Measurements from ENCODE around the gene PLEKHM3.

Gene PLEKHM3

GRCh38 chr2:207944334-207944733, 81.0 kb downstream of the PLEKHM3 start:
- DNase-seq: no peak

GRCh38 chr2:207939342-207940108, 85.8 kb downstream of the PLEKHM3 start:
- DNase-seq: peak; percentile 9

- DNase-seq: no peak
Observed at GRCh38 chr2:207938886-207939285, 86.4 kb downstream of the PLEKHM3 start.

- DNase-seq: no peak
Observed at GRCh38 chr2:207938415-207938814, 86.9 kb downstream of the PLEKHM3 start.

GRCh38 chr2:207937823-207938222, 87.5 kb downstream of the PLEKHM3 start:
- no peak for DNase-seq

- no peak for DNase-seq
Observed at GRCh38 chr2:207937253-207937652, 88.1 kb downstream of the PLEKHM3 start.

GRCh38 chr2:207936380-207936779, 88.9 kb downstream of the PLEKHM3 start:
- no peak for DNase-seq

GRCh38 chr2:207935991-207936370, 89.3 kb downstream of the PLEKHM3 start:
- no peak for DNase-seq

GRCh38 chr2:207935121-207935990, 90.0 kb downstream of the PLEKHM3 start:
- no peak for DNase-seq

GRCh38 chr2:207934720-207935119, 90.6 kb downstream of the PLEKHM3 start:
- no peak for DNase-seq

- no peak for DNase-seq
Observed at GRCh38 chr2:207933396-207934065, 91.8 kb downstream of the PLEKHM3 start.

- DNase-seq: no peak
Observed at GRCh38 chr2:207932106-207932505, 93.2 kb downstream of the PLEKHM3 start.

GRCh38 chr2:207930747-207931146, 94.6 kb downstream of the PLEKHM3 start:
- peak; percentile 89 for DNase-seq

GRCh38 chr2:207929923-207930322, 95.4 kb downstream of the PLEKHM3 start:
- no peak for DNase-seq

- no peak for DNase-seq
Observed at GRCh38 chr2:207928079-207928478, 97.2 kb downstream of the PLEKHM3 start.

GRCh38 chr2:207926989-207927300, 98.4 kb downstream of the PLEKHM3 start:
- DNase-seq: no peak

GRCh38 chr2:207926133-207926988, 99.0 kb downstream of the PLEKHM3 start:
- no peak for DNase-seq

- no peak for DNase-seq
Observed at GRCh38 chr2:207925601-207926000, 99.7 kb downstream of the PLEKHM3 start.

GRCh38 chr2:207921606-207922005, 103.7 kb downstream of the PLEKHM3 start:
- no peak for DNase-seq

GRCh38 chr2:207920721-207921120, 104.6 kb downstream of the PLEKHM3 start:
- DNase-seq: no peak

GRCh38 chr2:207920321-207920720, 105.0 kb downstream of the PLEKHM3 start:
- DNase-seq: no peak

- DNase-seq: no peak
Observed at GRCh38 chr2:207919164-207919919, 106.0 kb downstream of the PLEKHM3 start.
